Measurements from ENCODE around the gene NDUFB10. TPM values are rescaled to one million over a fixed set of nuclear protein-coding genes. Genes with fewer than 3 reads are reported as not detected.

The NDUFB10 gene
- total RNA-seq, 2 donors from 2014 or later = 172 to 333 TPM

GRCh38 chr16:2008009-2008526 is 48.7 kb downstream of the NDUFB10 start:
- 44% methylated on average over 15 of the region's 15 CpGs for WGBS
- Histone ChIP-seq H3K4me1 (replicated peaks) (peaks cover 29% of the 10 kb centered on the region), H3K4me3 (peak overlapping the region in 1 of 2 donors; percentile 96), H3K27me3 (replicated peaks; ENCODE audit: insufficient read depth) (no peaks in the 10 kb centered on the region), H3K27ac (peak overlapping the region in 1 of 2 donors; percentile 69), H3K36me3 (no peaks in the 10 kb centered on the region), H3K9me3 (no peaks in the 10 kb centered on the region)
- intact Hi-C loops (cut with DNase I) = no loop called here
- TF ChIP-seq POLR2A (IDR thresholded peaks at IDR 0.05) = peak; percentile 27
- no peak for TF ChIP-seq CTCF (IDR thresholded peaks at IDR 0.05)
- TF ChIP-seq POLR2AphosphoS5 (IDR thresholded peaks at IDR 0.05) = no peak
- DNase-seq (ENCODE audit: low spot score) = no peak

GRCh38 chr16:2008631-2009163 is 49.4 kb downstream of the NDUFB10 start:
- WGBS = 2% methylated on average over 23 of the region's 23 CpGs

GRCh38 chr16:2009164-2009711 is 49.9 kb downstream of the NDUFB10 start:
- H3K27ac ChIP-seq = peak overlapping the region; percentile 69 to 79
- peak overlapping the region; percentile 93 to 96 for H3K4me3 ChIP-seq
- no peaks in the 10 kb centered on the region for H3K36me3 ChIP-seq
- TF ChIP-seq POLR2AphosphoS5 (IDR thresholded peaks at IDR 0.05) = no peak
- no peak for TF ChIP-seq CTCF (IDR thresholded peaks at IDR 0.05)
- TF ChIP-seq POLR2A (IDR thresholded peaks at IDR 0.05) = no peak
- WGBS = 0% methylated on average over 17 of the region's 55 CpGs
- no peaks in the 10 kb centered on the region for H3K27me3 ChIP-seq (replicated peaks; ENCODE audit: insufficient read depth)
- H3K4me1 ChIP-seq (replicated peaks) = peaks cover 25% of the 10 kb centered on the region
- intact Hi-C loops (cut with DNase I) = no loop called here
- H3K9me3 ChIP-seq = no peaks in the 10 kb centered on the region
- no peak for DNase-seq (ENCODE audit: low spot score)

More at GRCh38 chr16:2008631-2009163, 49.4 kb downstream of the NDUFB10 start:
- Histone ChIP-seq H3K27me3 (replicated peaks; ENCODE audit: insufficient read depth) (no peaks in the 10 kb centered on the region), H3K27ac (peak overlapping the region; percentile 69 to 79), H3K36me3 (no peaks in the 10 kb centered on the region), H3K4me3 (peak overlapping the region; percentile 93 to 96), H3K9me3 (no peaks in the 10 kb centered on the region), H3K4me1 (replicated peaks) (peaks cover 29% of the 10 kb centered on the region)
- intact Hi-C loops (cut with DNase I) = no loop called here
- no peak for TF ChIP-seq POLR2AphosphoS5 (IDR thresholded peaks at IDR 0.05)
- TF ChIP-seq CTCF (IDR thresholded peaks at IDR 0.05) = no peak
- no peak for TF ChIP-seq POLR2A (IDR thresholded peaks at IDR 0.05)
- DNase-seq (ENCODE audit: low spot score) = no peak

GRCh38 chr16:2009791-2010510 is 50.6 kb downstream of the NDUFB10 start, which contains the start of gene ZNF598:
Gene ZNF598, minus strand, starts transcription at chr16:2009821.
- Histone ChIP-seq H3K4me1 (replicated peaks) (peaks cover 24% of the 10 kb centered on the region), H3K27ac (peak within 1 kb of the TSS; percentile 79 to 81), H3K36me3 (no peaks in the 10 kb centered on the region), H3K9me3 (no peaks in the 10 kb centered on the region), H3K4me3 (peak within 1 kb of the TSS; percentile 93 to 96), H3K27me3 (replicated peaks; ENCODE audit: insufficient read depth) (no peaks in the 10 kb centered on the region)
- DNase-seq (ENCODE audit: low spot score) = peak; percentile 74
- peak; percentile 81 for TF ChIP-seq POLR2A (IDR thresholded peaks at IDR 0.05)
- TF ChIP-seq POLR2AphosphoS5 (IDR thresholded peaks at IDR 0.05) = peak; percentile 74
- peak in 2 of 4 experiments; percentile 20 to 30 for TF ChIP-seq CTCF (IDR thresholded peaks at IDR 0.05)
- WGBS = 1% methylated on average over 45 of the region's 52 CpGs
- intact Hi-C loops (cut with DNase I) = no loop called here

Small RNAs within 50 kb of the gene (small RNA-seq; reads per million reads assigned to genes)
- 0 reads per million in 2 donors for gene AC005363.2
- 0 reads per million in 2 donors for gene SNORA10
- gene SNORA64 = 0 reads per million in 2 donors

Other genes with a start within 250 kb of the NDUFB10 start
- 100 to 1,000 TPM; 135 to 252 TPM for gene NME3, start 188.0 kb upstream of the NDUFB10 start, total RNA-seq
- 10 to 100 TPM; 18.3 to 53.9 TPM for gene EME2, start 186.7 kb upstream of the NDUFB10 start, total RNA-seq
- gene MRPS34, start 186.4 kb upstream of the NDUFB10 start, total RNA-seq = 100 to 1,000 TPM in 1 of 2 donors, 10 to 100 TPM in 1; 97.4 to 125 TPM
- gene SPSB3, start 177.0 kb upstream of the NDUFB10 start, total RNA-seq = 100 to 1,000 TPM in 1 of 2 donors, 10 to 100 TPM in 1; 87.8 to 138 TPM
- gene NUBP2, start 176.6 kb upstream of the NDUFB10 start, total RNA-seq = 100 to 1,000 TPM in 1 of 2 donors, 10 to 100 TPM in 1; 98.4 to 233 TPM
- gene IGFALS, start 165.8 kb upstream of the NDUFB10 start, total RNA-seq = 1 to 10 TPM in 1 of 2 donors, under 1 TPM in 1; 0.82 to 1.9 TPM
- gene HAGH, start 132.7 kb upstream of the NDUFB10 start, total RNA-seq = 100 to 1,000 TPM in 1 of 2 donors, 10 to 100 TPM in 1; 98.6 to 145 TPM
- gene FAHD1, start 132.3 kb upstream of the NDUFB10 start, total RNA-seq = 10 to 100 TPM; 42.3 to 45.5 TPM
- 10 to 100 TPM in 1 of 2 donors, not detected in 1; 14.4 TPM for gene MEIOB, start 87.4 kb upstream of the NDUFB10 start, total RNA-seq
- under 1 TPM; 0.77 to 0.91 TPM for gene HS3ST6, start 41.1 kb upstream of the NDUFB10 start, total RNA-seq
- gene MSRB1, start 16.3 kb upstream of the NDUFB10 start, total RNA-seq = 10 to 100 TPM; 11.0 to 12.4 TPM
- gene RPL3L, start 4.8 kb upstream of the NDUFB10 start, total RNA-seq = under 1 TPM; 0.51 to 0.82 TPM
- gene RPS2, start 5.3 kb downstream of the NDUFB10 start, total RNA-seq = 1,000 to 10,000 TPM; 2,046 to 2,467 TPM
- 1 to 10 TPM in 1 of 2 donors, not detected in 1; 7.2 TPM for gene RNF151, start 7.3 kb downstream of the NDUFB10 start, total RNA-seq
- gene TBL3, start 12.5 kb downstream of the NDUFB10 start, total RNA-seq = 10 to 100 TPM; 54.3 to 57.1 TPM
- 1 to 10 TPM in 1 of 2 donors, under 1 TPM in 1; 0.32 to 5.0 TPM for gene NOXO1, start 21.9 kb downstream of the NDUFB10 start, total RNA-seq
- 10 to 100 TPM; 21.1 to 26.6 TPM for gene GFER, start 24.7 kb downstream of the NDUFB10 start, total RNA-seq
- gene SYNGR3, start 30.4 kb downstream of the NDUFB10 start, total RNA-seq = 10 to 100 TPM in 1 of 2 donors, 1 to 10 TPM in 1; 4.0 to 16.1 TPM
- gene ZNF598, start 50.3 kb downstream of the NDUFB10 start, total RNA-seq = 10 to 100 TPM; 30.7 to 74.3 TPM
- 1 to 10 TPM; 1.8 to 3.6 TPM for gene NPW, start 60.2 kb downstream of the NDUFB10 start, total RNA-seq
- gene NHERF2, start 67.4 kb downstream of the NDUFB10 start, total RNA-seq = 100 to 1,000 TPM; 118 to 170 TPM
- gene NTHL1, start 88.3 kb downstream of the NDUFB10 start, total RNA-seq = 10 to 100 TPM; 16.4 to 24.9 TPM
- gene TSC2, start 88.4 kb downstream of the NDUFB10 start, total RNA-seq = 100 to 1,000 TPM in 1 of 2 donors, 10 to 100 TPM in 1; 86.3 to 168 TPM
- gene PKD1, start 176.4 kb downstream of the NDUFB10 start, total RNA-seq = 100 to 1,000 TPM; 205 to 349 TPM
- gene RAB26, start 189.1 kb downstream of the NDUFB10 start, total RNA-seq = 1 to 10 TPM; 1.8 to 5.1 TPM
- 10 to 100 TPM; 40.0 to 51.5 TPM for gene TRAF7, start 196.2 kb downstream of the NDUFB10 start, total RNA-seq
- 1 to 10 TPM in 1 of 2 donors, under 1 TPM in 1; 0.77 to 5.3 TPM for gene CASKIN1, start 237.1 kb downstream of the NDUFB10 start, total RNA-seq
- 100 to 1,000 TPM in 1 of 2 donors, 10 to 100 TPM in 1; 55.9 to 110 TPM for gene MLST8, start 245.9 kb downstream of the NDUFB10 start, total RNA-seq